H9 (cell line): Measurements from ENCODE around the gene VRK2. TPM values are rescaled to one million over a fixed set of nuclear protein-coding genes. Genes with fewer than 3 reads are reported as not detected.

Experiments used
- DNase-seq: peaks from one replicate; pipeline ENCODE4 v3.0.0-alpha.2; 2017
- H2AFZ ChIP-seq: one replicate; pipeline ENCODE4 v1.6.1; 2013; ENCODE audit warnings: mild to moderate bottlenecking, low read length, control low read depth, moderate library complexity
- H2AK5ac ChIP-seq: 2 replicates; pipeline ENCODE4 v1.6.1; 2013; ENCODE audit warnings: low read length, control low read depth, mixed read lengths; ENCODE audit not compliant: insufficient read length
- H2BK120ac ChIP-seq: one replicate; pipeline ENCODE4 v1.6.1; 2013; ENCODE audit warnings: low read depth, mild to moderate bottlenecking, low read length, control low read depth, inconsistent platforms; ENCODE audit not compliant: poor library complexity, severe bottlenecking
- H2BK12ac ChIP-seq: 2 replicates; pipeline ENCODE4 v1.6.1; 2013; ENCODE audit warnings: low read length, control low read depth, mixed read lengths, low read depth; ENCODE audit not compliant: insufficient read length
- H2BK15ac ChIP-seq: 2 replicates; pipeline ENCODE4 v1.6.1; 2013; ENCODE audit warnings: low read depth, low read length, control low read depth
- H2BK20ac ChIP-seq: one replicate; pipeline ENCODE4 v1.6.1; 2013; ENCODE audit warnings: low read depth, mild to moderate bottlenecking, low read length, control low read depth, inconsistent platforms; ENCODE audit not compliant: poor library complexity, severe bottlenecking
- H2BK5ac ChIP-seq: 2 replicates; pipeline ENCODE4 v1.6.1; 2013; ENCODE audit warnings: low read length, control low read depth, mixed read lengths; ENCODE audit not compliant: insufficient read length
- H3K14ac ChIP-seq: 2 replicates; pipeline ENCODE4 v1.6.1; 2013; ENCODE audit warnings: low read length, control low read depth; ENCODE audit not compliant: insufficient read depth
- H3K18ac ChIP-seq: 2 replicates; pipeline ENCODE4 v1.6.1; 2013; ENCODE audit warnings: low read depth, mild to moderate bottlenecking, mixed read lengths, low read length, control low read depth; ENCODE audit not compliant: insufficient read length
- H3K23ac ChIP-seq: 2 replicates; pipeline ENCODE4 v1.6.1; 2013; ENCODE audit warnings: low read length, control low read depth, mixed read lengths, low read depth; ENCODE audit not compliant: insufficient read length
- H3K23me2 ChIP-seq: 2 replicates; pipeline ENCODE4 v1.6.1; 2013; ENCODE audit warnings: low read depth, mild to moderate bottlenecking, mixed read lengths, low read length, control low read depth; ENCODE audit not compliant: insufficient read length, poor library complexity, severe bottlenecking
- H3K27ac ChIP-seq: 2 replicates; pipeline ENCODE4 v1.5.1; 2013; ENCODE audit warnings: low read length, control low read depth, mixed read lengths, low read depth; ENCODE audit not compliant: insufficient read length
- H3K27me3 ChIP-seq: 2 replicates; pipeline ENCODE4 v1.6.1; 2013; ENCODE audit warnings: low read length, control low read depth, inconsistent platforms; ENCODE audit not compliant: insufficient read depth
- H3K4ac ChIP-seq: 2 replicates; pipeline ENCODE4 v1.6.1; 2013; ENCODE audit warnings: low read depth, mild to moderate bottlenecking, control low read depth, inconsistent platforms, low read length, moderate library complexity
- H3K4me1 ChIP-seq: 2 replicates; pipeline ENCODE4 v1.6.1; 2013; ENCODE audit warnings: low read length, control low read depth, inconsistent platforms; ENCODE audit not compliant: insufficient read depth
- H3K4me2 ChIP-seq: 2 replicates; pipeline ENCODE4 v1.6.1; 2013; ENCODE audit warnings: low read length, control low read depth, mixed read lengths; ENCODE audit not compliant: insufficient read length, insufficient read depth
- H3K56ac ChIP-seq: 2 replicates; pipeline ENCODE4 v1.6.1; 2013; ENCODE audit warnings: low read depth, mild to moderate bottlenecking, mixed read lengths, low read length, control low read depth; ENCODE audit not compliant: insufficient read length
- H3K79me1 ChIP-seq: 2 replicates; pipeline ENCODE4 v1.6.1; 2013; ENCODE audit warnings: low read depth, mild to moderate bottlenecking, moderate library complexity, low read length, control low read depth, inconsistent platforms; ENCODE audit not compliant: insufficient read depth, poor library complexity, severe bottlenecking
- H3K79me2 ChIP-seq: 2 replicates; pipeline ENCODE4 v1.6.1; 2013; ENCODE audit warnings: low read length, control low read depth, inconsistent platforms; ENCODE audit not compliant: insufficient read depth
- H3K9ac ChIP-seq: 2 replicates; pipeline ENCODE4 v1.6.1; 2013; ENCODE audit warnings: low read length, control low read depth, mixed read lengths; ENCODE audit not compliant: insufficient read length; ENCODE audit errors: extremely low read depth
- H3K9me3 ChIP-seq: one replicate; pipeline ENCODE4 v1.6.1; 2013; ENCODE audit warnings: low read depth, low read length, inconsistent platforms; ENCODE audit not compliant: control insufficient read depth
- H3T11ph ChIP-seq: one replicate; pipeline ENCODE4 v1.6.1; 2013; ENCODE audit warnings: mild to moderate bottlenecking, low read length, control low read depth, inconsistent platforms
- H4K20me1 ChIP-seq: one replicate; pipeline ENCODE4 v1.6.1; 2013; ENCODE audit not compliant: control insufficient read depth, insufficient read length, insufficient read depth
- H4K5ac ChIP-seq: 2 replicates; pipeline ENCODE4 v1.6.1; 2013; ENCODE audit warnings: low read depth, mild to moderate bottlenecking, mixed read lengths, low read length, control low read depth; ENCODE audit not compliant: insufficient read length
- H4K8ac ChIP-seq: replicated peaks from 2 replicates; pipeline ENCODE4 v1.6.1; 2013; ENCODE audit warnings: low read length, control low read depth, mixed read lengths, low read depth; ENCODE audit not compliant: insufficient read length
- H4K91ac ChIP-seq: 2 replicates; pipeline ENCODE4 v1.6.1; 2013; ENCODE audit warnings: low read depth, mild to moderate bottlenecking, moderate library complexity, mixed read lengths, low read length, control low read depth; ENCODE audit not compliant: insufficient read length
- H3K27ac Mint-ChIP-seq, 3 experiments: 2 replicates in 2 of 3; 3 replicates in 1 of 3; pipeline ENCODE4 v1.8.0; 2020 to 2021; ENCODE audit warnings: mixed read lengths in 3 of 3, mild to moderate bottlenecking in 1 of 3, moderate library complexity in 1 of 3
- H3K27me3 Mint-ChIP-seq: 2 replicates; pipeline ENCODE4 v1.8.0; 2021; ENCODE audit warnings: low read depth, mild to moderate bottlenecking, moderate library complexity, mixed read lengths
- H3K36me3 Mint-ChIP-seq, 3 experiments: 2 replicates in 2 of 3; 3 replicates in 1 of 3; pipeline ENCODE4 v1.8.0; 2020 to 2021; ENCODE audit warnings: low read depth in 3 of 3, mixed read lengths in 3 of 3; ENCODE audit not compliant: insufficient read depth in 1 of 3
- H3K4me1 Mint-ChIP-seq, 2 experiments: 2 replicates each; pipeline ENCODE4 v1.8.0; 2020; ENCODE audit warnings: mixed read lengths in 2 of 2
- H3K4me3 Mint-ChIP-seq, 2 experiments: 2 replicates in 1 of 2; 3 replicates in 1 of 2; pipeline ENCODE4 v1.8.0; 2020 to 2021; ENCODE audit warnings: mild to moderate bottlenecking in 2 of 2, mixed read lengths in 2 of 2, moderate library complexity in 1 of 2
- H3K9me3 Mint-ChIP-seq, 2 experiments: 2 replicates in 1 of 2; 3 replicates in 1 of 2; pipeline ENCODE4 v1.8.0; 2020; ENCODE audit warnings: mild to moderate bottlenecking in 2 of 2, mixed read lengths in 2 of 2, moderate library complexity in 1 of 2
- CTCF ChIP-seq: fragments of 200-600 bp; sonication (generic); conservative IDR thresholded peaks from 3 replicates; pipeline ENCODE4 v1.8.0; 2021; ENCODE audit warnings: antibody characterized with exemption, mild to moderate bottlenecking
- WGBS: extraction: QIAGEN DNeasy Blood & Tissue Kit; methylation state at CpG from one replicate; pipeline ENCODE4 v1.1.7; 2013; ENCODE audit warnings: missing lambda C conversion rate, low lambda C conversion rate, mixed read lengths; ENCODE audit not compliant: insufficient read length; ENCODE audit errors: extremely low coverage; 5-methylcytosine and 5-hydroxymethylcytosine counted together
- total RNA-seq: library from RNA; stranded (reverse); gene quantifications from 2 replicates; pipeline ENCODE4 v1.2.1, GENCODE V29; 2021

Gene VRK2
- total RNA-seq, 1 experiment from 2014 or later: 23.8 TPM

- Histone ChIP-seq H2BK12ac (no peak overlapping the region), H2BK5ac (no peak overlapping the region), H3K4ac (no peak overlapping the region), H2BK15ac (no peak overlapping the region), H2BK20ac (no peak overlapping the region), H3K79me1 (no peaks in the 10 kb centered on the region), H2AK5ac (no peak overlapping the region), H3K79me2 (no peaks in the 10 kb centered on the region), H2BK120ac (no peak overlapping the region), H3K23ac (no peak overlapping the region), H4K91ac (no peak overlapping the region), H3K27me3 (no peaks in the 10 kb centered on the region), H3K14ac (no peak overlapping the region), H3K4me2 (no peak overlapping the region), H4K8ac (no peak overlapping the region), H3K18ac (no peak overlapping the region), H3K23me2 (no peaks in the 10 kb centered on the region), H3K9me3 (no peaks in the 10 kb centered on the region), H2AFZ (no peak overlapping the region), H4K20me1 (no peaks in the 10 kb centered on the region), H3K4me1 (no peaks in the 10 kb centered on the region), H3T11ph (no peak overlapping the region), H3K9ac (no peak overlapping the region), H3K56ac (no peak overlapping the region), H4K5ac (no peak overlapping the region), H3K27ac (no peak overlapping the region)
- no peak for DNase-seq
- no peak for TF ChIP-seq CTCF
- H3K4me1 Mint-ChIP-seq: peaks cover 7 to 13% of the 10 kb centered on the region in 2 experiments; a peak in 3 of 4 replicates
- no peaks in the 10 kb centered on the region for H3K27me3 Mint-ChIP-seq
- peaks cover 0 to 7% (median 3%) of the 10 kb centered on the region in 3 experiments; a peak in 4 of 7 replicates for H3K36me3 Mint-ChIP-seq
- no peaks in the 10 kb centered on the region for H3K9me3 Mint-ChIP-seq
- H3K27ac Mint-ChIP-seq: peak overlapping the region in 1 of 3 experiments; percentile 9; a peak in 1 of 7 replicates
- no CpG with 5 or more reads among the region's 10 CpGs for WGBS
- no peak overlapping the region for H3K4me3 Mint-ChIP-seq
Observed at GRCh38 chr2:58107803-58108710, 61.5 kb downstream of the VRK2 start.
